ENCODE data around the gene SNED1. TPM values are rescaled to one million over a fixed set of nuclear protein-coding genes. Genes with fewer than 3 reads are reported as not detected.

SNED1 gene
- total and polyA plus RNA-seq, 2 experiments from 2014 or later: 1.5 to 2.8 TPM

GRCh38 chr2:241014224-241014623, 15.8 kb downstream of the SNED1 start:
- ATAC-seq: no peak
- Histone ChIP-seq H3F3A (replicated peaks; ENCODE audit: low read depth) (0 out of 2 replicates have a peak, but pooled peaks cover 4% of the 10 kb centered on the region), H3K27me3 (ENCODE audit: insufficient read depth) (no peaks in the 10 kb centered on the region), H3K4me3 (no peak overlapping the region), H3K36me3 (ENCODE audit: insufficient read depth) (no peaks in the 10 kb centered on the region), H3K4me2 (no peak overlapping the region), H3K9me2 (ENCODE audit: insufficient read depth) (peaks cover 4% of the 10 kb centered on the region; the same call in 1 of the 2 replicates), H3K27ac (ENCODE audit: low read depth) (no peak overlapping the region), H4K20me1 (replicated peaks; ENCODE audit: insufficient read depth) (no peaks in the 10 kb centered on the region; the same call in 1 of the 2 replicates), H3K79me2 (replicated peaks; ENCODE audit: insufficient read depth) (no peaks in the 10 kb centered on the region), H2AFZ (no peak overlapping the region), H3K4me1 (ENCODE audit: insufficient read depth) (peaks cover 16% of the 10 kb centered on the region)
- H3K36me3 Mint-ChIP-seq (ENCODE audit: low read depth): no peaks in the 10 kb centered on the region; the same call in 2 of the 3 replicates
- H3K9me3 Mint-ChIP-seq: no peaks in the 10 kb centered on the region; the same call in 2 of the 3 replicates
- TF ChIP-seq EZH2phosphoT487 (IDR thresholded peaks at IDR 0.05; ENCODE audit: unreplicated experiment) (no peak), REST (IDR thresholded peaks at IDR 0.05; ENCODE audit: unreplicated experiment) (no peak), CTCF (conservative IDR thresholded peaks at IDR 0.05; ENCODE audit: low read depth in 2 of 2) (no peak), ETS1 (IDR thresholded peaks at IDR 0.05) (no peak), STAT1 (IDR thresholded peaks at IDR 0.05; ENCODE audit: unreplicated experiment) (no peak), ZNF462 (CRISPR knock-in tag; IDR thresholded peaks at IDR 0.05) (no peak), ZNF114 (CRISPR knock-in tag; IDR thresholded peaks at IDR 0.05) (no peak), NANOG (IDR thresholded peaks at IDR 0.05; ENCODE audit: borderline replicate concordance) (no peak), EZH2 (IDR thresholded peaks at IDR 0.05; ENCODE audit: low read depth, unreplicated experiment) (no peak), JUNB (IDR thresholded peaks at IDR 0.05; ENCODE audit: unreplicated experiment) (no peak), CREB1 (CRISPR knock-in tag; IDR thresholded peaks at IDR 0.05; ENCODE audit: low read depth) (no peak), POLR2AphosphoS5 (IDR thresholded peaks at IDR 0.05; ENCODE audit: low read depth) (no peak), ZNF331 (CRISPR knock-in tag; IDR thresholded peaks at IDR 0.05; ENCODE audit: low read depth) (no peak)
- H3K4me1 Mint-ChIP-seq: peaks cover 15% of the 10 kb centered on the region
- H3K27ac Mint-ChIP-seq: no peak overlapping the region
- DNase-seq (ENCODE audit: low spot score): no peak
- H3K4me3 Mint-ChIP-seq: no peak overlapping the region
- peaks cover 8% of the 10 kb centered on the region for H3K27me3 Mint-ChIP-seq (ENCODE audit: insufficient read depth, low read depth, poor library complexity)

All from GM23338 (cell line).